Measurements from ENCODE around the gene IL1RAPL2. TPM values are rescaled to one million over a fixed set of nuclear protein-coding genes. Genes with fewer than 3 reads are reported as not detected.

IL1RAPL2 gene
- total and polyA plus RNA-seq, 7 donors, result not detected

DNA sequence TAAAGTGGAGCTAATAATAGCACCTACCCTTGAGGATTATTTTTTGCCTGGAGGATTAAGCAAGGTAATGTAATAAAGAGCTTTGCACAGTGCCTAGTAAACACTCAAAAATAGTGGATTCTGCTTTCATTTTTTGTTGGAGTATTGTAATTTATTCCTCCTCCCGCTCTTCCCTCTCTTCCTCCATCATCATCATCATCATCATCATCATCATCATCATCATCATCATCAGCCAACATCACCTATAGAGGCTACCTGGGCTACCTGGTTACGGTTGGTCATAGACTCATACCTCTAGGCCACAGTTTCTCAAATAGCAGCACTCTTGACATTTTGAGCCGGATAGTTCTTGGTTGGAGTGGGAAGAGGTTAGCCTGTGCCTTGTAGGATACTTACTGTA lies 781.4 kb downstream of the IL1RAPL2 start:
- no peak overlapping the region for H3K4me3 ChIP-seq
- TF ChIP-seq, protein P1, sequence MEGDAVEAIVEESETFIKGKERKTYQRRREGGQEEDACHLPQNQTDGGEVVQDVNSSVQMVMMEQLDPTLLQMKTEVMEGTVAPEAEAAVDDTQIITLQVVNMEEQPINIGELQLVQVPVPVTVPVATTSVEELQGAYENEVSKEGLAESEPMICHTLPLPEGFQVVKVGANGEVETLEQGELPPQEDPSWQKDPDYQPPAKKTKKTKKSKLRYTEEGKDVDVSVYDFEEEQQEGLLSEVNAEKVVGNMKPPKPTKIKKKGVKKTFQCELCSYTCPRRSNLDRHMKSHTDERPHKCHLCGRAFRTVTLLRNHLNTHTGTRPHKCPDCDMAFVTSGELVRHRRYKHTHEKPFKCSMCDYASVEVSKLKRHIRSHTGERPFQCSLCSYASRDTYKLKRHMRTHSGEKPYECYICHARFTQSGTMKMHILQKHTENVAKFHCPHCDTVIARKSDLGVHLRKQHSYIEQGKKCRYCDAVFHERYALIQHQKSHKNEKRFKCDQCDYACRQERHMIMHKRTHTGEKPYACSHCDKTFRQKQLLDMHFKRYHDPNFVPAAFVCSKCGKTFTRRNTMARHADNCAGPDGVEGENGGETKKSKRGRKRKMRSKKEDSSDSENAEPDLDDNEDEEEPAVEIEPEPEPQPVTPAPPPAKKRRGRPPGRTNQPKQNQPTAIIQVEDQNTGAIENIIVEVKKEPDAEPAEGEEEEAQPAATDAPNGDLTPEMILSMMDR (IDR thresholded peaks at IDR 0.05), result no peak
- WGBS, 3 donors, result 83 to 97% (median 92%) methylated on average over 3 of the region's 3 CpGs
- no peak overlapping the region for H3K27ac ChIP-seq
- H3K9me3 ChIP-seq, result no peaks in the 10 kb centered on the region
- intact Hi-C loops (cut with DNase I), result no loop called here
- DNase-seq (no peak), ATAC-seq (no peak)
- peaks cover 0 to 4% (median 0%) of the 10 kb centered on the region in 3 donors for H3K27me3 ChIP-seq (ENCODE audit: insufficient read depth in 3 of 3, low read length in 2 of 3)
- H3K36me3 ChIP-seq (ENCODE audit: insufficient read depth in 1 of 2, low read depth in 1 of 2), result no peaks in the 10 kb centered on the region
- no peaks in the 10 kb centered on the region for H3K4me1 ChIP-seq

DNA sequence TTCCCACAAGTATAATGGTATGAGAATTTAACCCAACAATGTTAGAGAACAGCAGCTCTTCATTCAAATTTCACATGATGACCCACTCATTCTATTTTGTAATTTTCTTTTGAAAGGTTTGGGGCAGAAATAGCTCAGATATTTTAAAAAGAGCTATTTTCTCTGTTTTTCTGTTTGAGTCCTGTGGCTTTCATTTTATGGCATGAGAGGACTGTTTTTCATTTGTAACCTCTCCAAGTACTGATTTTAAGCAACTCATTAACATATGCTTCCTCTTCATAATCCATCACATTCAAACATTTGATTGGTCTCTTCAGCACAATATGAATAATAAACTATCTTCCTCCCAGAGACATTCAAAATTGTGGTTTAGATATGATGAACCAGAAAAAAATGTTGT lies 783.5 kb downstream of the IL1RAPL2 start:
- Histone ChIP-seq H3K4me3 (no peak overlapping the region), H3K27me3 (ENCODE audit: insufficient read depth in 3 of 3, low read length in 2 of 3) (peaks cover 0 to 4% (median 0%) of the 10 kb centered on the region in 3 donors), H3K4me1 (no peaks in the 10 kb centered on the region), H3K9me3 (peaks cover 4% of the 10 kb centered on the region), H3K36me3 (ENCODE audit: insufficient read depth in 1 of 2, low read depth in 1 of 2) (no peaks in the 10 kb centered on the region), H3K27ac (no peak overlapping the region)
- intact Hi-C loops (cut with DNase I), result no loop called here
- TF ChIP-seq, protein P1 (IDR thresholded peaks at IDR 0.05), result no peak
- no peak for DNase-seq
- no peak for ATAC-seq

DNA sequence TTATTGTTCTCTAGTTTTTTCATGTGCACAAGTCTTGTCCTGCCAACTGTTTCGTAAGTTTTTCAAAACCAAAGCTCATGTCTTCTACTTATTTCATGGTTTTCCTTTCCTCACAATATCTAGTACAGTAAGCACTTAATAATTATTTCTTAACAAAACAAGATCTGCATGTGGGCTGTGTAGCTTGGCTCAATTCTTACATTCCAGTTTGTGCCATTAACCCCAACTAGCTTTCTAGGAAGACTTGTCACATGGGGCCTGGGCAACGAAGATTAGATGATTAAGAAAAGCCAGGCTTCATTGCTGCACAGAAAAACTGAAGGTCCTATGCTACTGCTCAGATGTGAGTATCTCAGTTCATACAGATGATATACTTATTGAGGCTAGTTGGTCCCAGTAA lies 809.8 kb downstream of the IL1RAPL2 start:
- no peak overlapping the region for H3K27ac ChIP-seq
- WGBS, 3 donors, result 20 to 43% (median 32%) methylated on average over 2 of the region's 2 CpGs
- no peak for ATAC-seq
- no peaks in the 10 kb centered on the region for H3K4me1 ChIP-seq
- intact Hi-C loops (cut with DNase I), result no loop called here
- no peak for DNase-seq
- TF ChIP-seq, protein P1 (IDR thresholded peaks at IDR 0.05), result no peak
- no peaks in the 10 kb centered on the region for H3K36me3 ChIP-seq (ENCODE audit: insufficient read depth in 1 of 2, low read depth in 1 of 2)
- H3K27me3 ChIP-seq (ENCODE audit: insufficient read depth in 3 of 3, low read length in 2 of 3), result no peaks in the 10 kb centered on the region
- H3K4me3 ChIP-seq, result no peak overlapping the region
- peaks cover 3% of the 10 kb centered on the region for H3K9me3 ChIP-seq

DNA sequence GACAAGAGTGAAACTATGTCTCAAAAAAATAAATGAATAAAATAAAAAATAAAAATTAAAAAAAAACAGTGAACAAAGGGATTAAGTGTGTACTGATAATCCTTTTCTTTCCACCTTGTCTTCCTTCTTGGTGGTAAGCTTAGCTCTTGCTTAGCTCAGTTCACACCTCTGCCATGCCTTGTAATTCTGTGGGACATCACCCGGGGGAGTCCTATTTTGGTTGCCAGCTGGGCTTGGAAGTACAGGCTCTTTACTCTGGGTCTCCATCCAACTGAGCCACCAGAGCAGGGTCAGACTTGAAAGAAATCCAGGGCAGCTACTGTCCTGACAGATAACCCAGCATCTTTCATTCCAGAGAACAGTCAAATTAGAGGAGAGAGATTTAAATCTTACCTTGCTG lies 858.7 kb downstream of the IL1RAPL2 start:
- intact Hi-C loops (cut with DNase I), result no loop called here
- no peaks in the 10 kb centered on the region for H3K9me3 ChIP-seq
- H3K27me3 ChIP-seq (ENCODE audit: insufficient read depth in 3 of 3, low read length in 2 of 3), result no peaks in the 10 kb centered on the region
- H3K4me3 ChIP-seq, result no peak overlapping the region
- ATAC-seq, result no peak
- WGBS, 3 donors, result 30 to 40% (median 34%) methylated on average over 1 of the region's 1 CpG
- no peaks in the 10 kb centered on the region for H3K4me1 ChIP-seq
- no peak for DNase-seq
- TF ChIP-seq, protein P1 (IDR thresholded peaks at IDR 0.05), result no peak
- no peaks in the 10 kb centered on the region for H3K36me3 ChIP-seq (ENCODE audit: insufficient read depth in 1 of 2, low read depth in 1 of 2)
- no peak overlapping the region for H3K27ac ChIP-seq

DNA sequence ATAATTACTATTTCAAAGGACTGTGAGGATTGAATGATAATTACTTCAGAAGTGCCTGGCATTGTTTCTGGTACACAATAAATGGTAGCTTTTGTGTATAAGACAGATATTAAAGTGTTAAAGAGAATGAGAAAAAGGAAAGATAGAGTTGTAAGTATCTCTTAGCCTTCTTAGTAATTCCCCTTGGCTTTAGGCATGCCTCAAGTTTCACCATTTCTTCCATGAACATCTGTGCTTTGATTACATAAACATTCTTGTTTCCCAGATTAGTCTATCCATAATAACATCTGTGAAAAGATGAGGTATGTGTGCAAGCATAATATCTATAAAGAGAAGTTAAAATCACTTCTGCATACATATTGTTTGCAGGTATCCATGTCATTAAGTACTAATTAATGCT lies 885.4 kb downstream of the IL1RAPL2 start:
- intact Hi-C loops (cut with DNase I), result no loop called here
- peaks cover 0 to 2% (median 0%) of the 10 kb centered on the region in 3 donors for H3K27me3 ChIP-seq (ENCODE audit: insufficient read depth in 3 of 3, low read length in 2 of 3)
- peaks cover 3% of the 10 kb centered on the region for H3K9me3 ChIP-seq
- H3K4me1 ChIP-seq, result no peaks in the 10 kb centered on the region
- TF ChIP-seq, protein P1 (IDR thresholded peaks at IDR 0.05), result no peak
- H3K36me3 ChIP-seq (ENCODE audit: insufficient read depth in 1 of 2, low read depth in 1 of 2), result no peaks in the 10 kb centered on the region
- ATAC-seq (no peak), DNase-seq (no peak)
- no peak overlapping the region for H3K27ac ChIP-seq
- H3K4me3 ChIP-seq, result no peak overlapping the region

Data from psoas muscle (tissue), 8 donors.